ENCODE results near the gene NUDCD2.

DNA sequence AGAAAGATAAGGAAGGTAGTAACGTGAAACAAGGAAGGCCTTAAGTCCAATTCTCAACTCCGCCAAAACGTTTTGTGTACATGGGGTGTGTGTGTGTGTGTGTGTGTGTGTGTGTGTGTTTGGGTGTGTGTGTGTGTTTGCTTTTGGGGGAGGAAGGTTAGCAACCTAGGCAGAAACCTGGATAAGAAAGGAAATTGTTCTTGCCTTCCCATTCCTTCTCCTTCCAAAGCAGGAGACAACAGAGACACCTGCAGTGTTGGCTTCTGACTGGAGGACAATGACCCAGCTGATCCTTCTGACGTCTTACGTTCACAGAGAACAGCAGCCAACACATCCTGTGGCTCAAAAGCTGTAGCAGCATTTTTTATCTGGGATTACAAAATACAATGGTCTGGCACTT is 26.6 kb downstream of the NUDCD2 start:
- TF ChIP-seq, protein P1, sequence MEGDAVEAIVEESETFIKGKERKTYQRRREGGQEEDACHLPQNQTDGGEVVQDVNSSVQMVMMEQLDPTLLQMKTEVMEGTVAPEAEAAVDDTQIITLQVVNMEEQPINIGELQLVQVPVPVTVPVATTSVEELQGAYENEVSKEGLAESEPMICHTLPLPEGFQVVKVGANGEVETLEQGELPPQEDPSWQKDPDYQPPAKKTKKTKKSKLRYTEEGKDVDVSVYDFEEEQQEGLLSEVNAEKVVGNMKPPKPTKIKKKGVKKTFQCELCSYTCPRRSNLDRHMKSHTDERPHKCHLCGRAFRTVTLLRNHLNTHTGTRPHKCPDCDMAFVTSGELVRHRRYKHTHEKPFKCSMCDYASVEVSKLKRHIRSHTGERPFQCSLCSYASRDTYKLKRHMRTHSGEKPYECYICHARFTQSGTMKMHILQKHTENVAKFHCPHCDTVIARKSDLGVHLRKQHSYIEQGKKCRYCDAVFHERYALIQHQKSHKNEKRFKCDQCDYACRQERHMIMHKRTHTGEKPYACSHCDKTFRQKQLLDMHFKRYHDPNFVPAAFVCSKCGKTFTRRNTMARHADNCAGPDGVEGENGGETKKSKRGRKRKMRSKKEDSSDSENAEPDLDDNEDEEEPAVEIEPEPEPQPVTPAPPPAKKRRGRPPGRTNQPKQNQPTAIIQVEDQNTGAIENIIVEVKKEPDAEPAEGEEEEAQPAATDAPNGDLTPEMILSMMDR (IDR thresholded peaks at IDR 0.05): no peak
- TF ChIP-seq POLR2A (IDR thresholded peaks at IDR 0.05) (no peak), POLR2AphosphoS5 (IDR thresholded peaks at IDR 0.05) (no peak)
